HepG2 (cell line): ENCODE results near the gene CALU. TPM values are rescaled to one million over a fixed set of nuclear protein-coding genes. Genes with fewer than 3 reads are reported as not detected.

Source experiments
- ATAC-seq: fragments of 200-7000 bp; cut with Tn5 transposase; 3 replicates; pipeline ENCODE4 v1.9.1; 2020; ENCODE audit warnings: mild to moderate bottlenecking, moderate library complexity
- BruUV-seq: library from RNA; stranded (reverse); fragments of 400-500 nt; replicated peaks from 2 replicates; lab custom pipeline; 2021; lab: Mats Ljungman, UMichigan
- CTCF ChIA-PET: fragments of 300-600 bp; formaldehyde crosslinking; extraction: SDS; loops from one replicate; lab custom pipeline; 2021; ENCODE audit warnings: low total read pairs, inconsistent platforms, low intra/inter-chr PET ratio; lab: Yijun Ruan, JAX
- POLR2A ChIA-PET: fragments of 350-600 bp; sonication (Branson Sonifier 250); formaldehyde crosslinking; loops from one replicate; lab custom pipeline; 2020; ENCODE audit warnings: antibody characterized with exemption, inconsistent platforms; lab: Yijun Ruan, JAX
- DNase-seq: peaks from one replicate; pipeline ENCODE4 v3.0.0-alpha.2; 2015; ENCODE audit warnings: low spot score
- FAIRE-seq: peaks from 3 replicates; lab custom pipeline; 2011; peaks lifted over from hg19 to GRCh38; lab: Jason Lieb, UNC
- H2AFZ ChIP-seq: one replicate; pipeline ENCODE4 v1.6.1; 2011; ENCODE audit warnings: low read length, inconsistent platforms
- H3K27ac ChIP-seq: fragments of 300-600 bp; 3 replicates; pipeline ENCODE4 v1.8.0; 2011; ENCODE audit warnings: mixed run types, mild to moderate bottlenecking, mixed read lengths, low read length, inconsistent platforms; ENCODE audit not compliant: insufficient read depth; ENCODE audit errors: extremely low read length
- H3K27me3 ChIP-seq, 2 experiments: fragments of 200-600 bp in 1 of 2; 2 replicates in 1 of 2; 3 replicates in 1 of 2; pipeline versions ENCODE4 v1.6.0 to v1.8.0; 2011; ENCODE audit warnings: low read length in 2 of 2, mild to moderate bottlenecking in 2 of 2, moderate library complexity in 2 of 2, inconsistent platforms in 1 of 2; ENCODE audit not compliant: insufficient read depth in 2 of 2, control insufficient read depth in 1 of 2
- H3K36me3 ChIP-seq, 2 experiments: fragments of 200-600 bp in 1 of 2; replicated peaks in 1 of 2; 2 replicates in 1 of 2; 3 replicates in 1 of 2; pipeline versions ENCODE4 v1.5.1 to v1.8.0; 2011; ENCODE audit warnings: low read length in 2 of 2, inconsistent platforms in 1 of 2; ENCODE audit not compliant: insufficient read depth in 2 of 2, control insufficient read depth in 1 of 2
- H3K4me1 ChIP-seq: 2 replicates; pipeline ENCODE4 v1.5.1; 2012; ENCODE audit warnings: low read length, inconsistent platforms; ENCODE audit not compliant: insufficient read depth
- H3K4me2 ChIP-seq: 2 replicates; pipeline ENCODE4 v1.6.0; 2011; ENCODE audit warnings: low read depth, low read length, inconsistent platforms
- H3K4me3 ChIP-seq, 3 experiments: fragments of 200-600 bp in 1 of 3; sonication (generic), shearing (Covaris generic) in 1 of 3; replicated peaks in 1 of 3; 2 replicates each; pipeline ENCODE4 v1.5.1; 2011 to 2016; ENCODE audit warnings: low read length in 3 of 3, inconsistent platforms in 2 of 3, low read depth in 2 of 3, mild to moderate bottlenecking in 2 of 3, control low read depth in 1 of 3, mixed read lengths in 1 of 3; ENCODE audit not compliant: insufficient read depth in 1 of 3
- H3K79me2 ChIP-seq: one replicate; pipeline ENCODE4 v1.6.1; 2011; ENCODE audit warnings: low read length, inconsistent platforms; ENCODE audit not compliant: insufficient read depth
- H3K9ac ChIP-seq: 2 replicates; pipeline ENCODE4 v1.6.0; 2011; ENCODE audit warnings: mild to moderate bottlenecking, low read depth, low read length, inconsistent platforms; ENCODE audit not compliant: insufficient read depth
- H3K9me3 ChIP-seq: 2 replicates; pipeline ENCODE4 v1.5.1; 2012; ENCODE audit warnings: mild to moderate bottlenecking, low read length
- H4K20me1 ChIP-seq: 2 replicates; pipeline ENCODE4 v1.6.0; 2011; ENCODE audit warnings: inconsistent platforms, mild to moderate bottlenecking, low read length, moderate library complexity; ENCODE audit not compliant: insufficient read depth
- BRCA1 ChIP-seq: sonication (generic); formaldehyde crosslinking; IDR thresholded peaks from 2 replicates; pipeline ENCODE4 v1.4.0; 2020; ENCODE audit warnings: missing genetic modification reagents
- DMAP1 ChIP-seq: IDR thresholded peaks from 2 replicates; pipeline ENCODE4 v1.6.1; 2016
- FOSL2 ChIP-seq: sonication (generic); formaldehyde crosslinking; IDR thresholded peaks from 2 replicates; pipeline ENCODE4 v1.4.0; 2020; ENCODE audit warnings: missing genetic modification reagents
- FOXM1 ChIP-seq: sonication (generic); formaldehyde crosslinking; IDR thresholded peaks from 2 replicates; pipeline ENCODE4 v1.5.0; 2020; ENCODE audit warnings: missing genetic modification reagents
- HMG20B ChIP-seq: conservative IDR thresholded peaks from 2 replicates; pipeline ENCODE4 v1.6.1; 2016; ENCODE audit warnings: missing genetic modification reagents, missing compliant biosample characterization
- IKZF4 ChIP-seq: sonication (generic); formaldehyde crosslinking; IDR thresholded peaks from 2 replicates; pipeline ENCODE4 v1.5.1; 2020; ENCODE audit warnings: borderline replicate concordance, mild to moderate bottlenecking, low read depth, missing genetic modification reagents; ENCODE audit errors: not compliant biosample characterization
- JUND ChIP-seq: sonication (generic); formaldehyde crosslinking; IDR thresholded peaks from 2 replicates; pipeline ENCODE4 v1.8.0; 2022; ENCODE audit warnings: mild to moderate bottlenecking, missing genetic modification reagents
- KDM5B ChIP-seq: sonication (generic); formaldehyde crosslinking; IDR thresholded peaks from 2 replicates; pipeline ENCODE4 v1.4.0; 2020; ENCODE audit warnings: missing genetic modification reagents, mild to moderate bottlenecking, borderline replicate concordance
- NFATC3 ChIP-seq: sonication (generic); formaldehyde crosslinking; IDR thresholded peaks from 2 replicates; pipeline ENCODE4 v1.5.1; 2020; ENCODE audit warnings: mild to moderate bottlenecking, missing genetic modification reagents
- RARG ChIP-seq: sonication (generic); formaldehyde crosslinking; IDR thresholded peaks from 2 replicates; pipeline ENCODE4 v1.4.0; 2020; ENCODE audit warnings: low read depth, mild to moderate bottlenecking, missing genetic modification reagents
- RBM22 ChIP-seq: fragments of 200-400 bp; formaldehyde crosslinking; optimal IDR thresholded peaks from 2 replicates; pipeline ENCODE3; 2017; ENCODE audit warnings: mild to moderate bottlenecking, low read length, moderate library complexity
- SMC3 ChIP-seq: IDR thresholded peaks from 2 replicates; pipeline ENCODE4 v1.6.1; 2011; ENCODE audit warnings: low read length, improper control_type of control experiment
- SP5 ChIP-seq: IDR thresholded peaks from 2 replicates; pipeline ENCODE4 v1.6.1; 2016; ENCODE audit warnings: low read depth, borderline replicate concordance
- ZNF142 ChIP-seq: sonication (generic); formaldehyde crosslinking; IDR thresholded peaks from 2 replicates; pipeline ENCODE4 v1.4.0; 2020; ENCODE audit warnings: missing genetic modification reagents
- ZNF574 ChIP-seq: sonication (generic); formaldehyde crosslinking; IDR thresholded peaks from 2 replicates; pipeline ENCODE4 v1.4.0; 2020; ENCODE audit warnings: missing genetic modification reagents
- ZSCAN20 ChIP-seq: sonication (generic); formaldehyde crosslinking; IDR thresholded peaks from 2 replicates; pipeline ENCODE4 v1.4.0; 2020; ENCODE audit warnings: missing genetic modification reagents, mild to moderate bottlenecking, borderline replicate concordance
- WGBS: methylation state at CpG from one replicate; pipeline ENCODE4 v1.1.6; 2017; ENCODE audit warnings: low lambda C conversion rate; 5-methylcytosine and 5-hydroxymethylcytosine counted together
- in situ Hi-C: cut with HindIII; loops from 2 replicates; pipeline ENCODE4 v1.10.0; 2017; ENCODE audit warnings: low pct_unique_long_range_greater_than_20kb; ENCODE audit not compliant: extremely low pct_ligation_motif_present
- intact Hi-C: fragments of 100-400 bp; cut with micrococcal nuclease; formaldehyde crosslinking; loops from one replicate; pipeline ENCODE4 v1.10.0; 2022; ENCODE audit not compliant: unreplicated experiment
- polyA plus RNA-seq, 8 experiments: library from polyadenylated mRNA; depleted of rRNA in 3 of 8; stranded (reverse) in 7 of 8; unstranded in 1 of 8; fragments of >200 nt; fragmentation: Illumina TruSeq in 4 of 8; extraction: Trizol in 4 of 8; gene quantifications; 2 replicates each; pipeline versions ENCODE4 v1.2.1 to v1.2.3, GENCODE V29; 2011 to 2016; ENCODE audit warnings: low read depth in 4 of 8, missing spikeins in 1 of 8, mixed read lengths in 1 of 8; ENCODE audit not compliant: insufficient read depth in 1 of 8
- total RNA-seq, 5 experiments: library from RNA; depleted of rRNA; stranded (reverse); fragments of >200 nt; fragmentation: Illumina TruSeq; extraction: Trizol; gene quantifications; 2 replicates each; pipeline ENCODE4 v1.2.3, GENCODE V29; 2016; ENCODE audit warnings: low read depth in 1 of 5

Gene CALU
- total and polyA plus RNA-seq, 2 of the 13 experiments (the other 11 are each of a cell fraction or from before 2014, with no cell fraction given): 198 to 252 TPM

- Histone ChIP-seq H3K9me3 (no peaks in the 10 kb centered on the region), H2AFZ (no peak overlapping the region), H3K4me3 (no peak overlapping the region), H3K4me2 (no peak overlapping the region), H3K27ac (no peak overlapping the region), H3K79me2 (no peaks in the 10 kb centered on the region), H3K9ac (no peak overlapping the region), H3K27me3 (peaks cover 0 to 25% of the 10 kb centered on the region in 2 experiments; a peak in 3 of 5 replicates), H3K36me3 (no peaks in the 10 kb centered on the region)
- in situ Hi-C loops: no loop called here
- CTCF ChIA-PET: no interaction called here
- intact Hi-C loops: no loop called here
- BruUV-seq: no TSS peak
- no peak for DNase-seq
- TF ChIP-seq RARG (CRISPR knock-in tag) (no peak), BRCA1 (CRISPR knock-in tag) (no peak), ZSCAN20 (no peak), DMAP1 (CRISPR knock-in tag) (no peak), SMC3 (no peak), ZNF142 (no peak), ZNF574 (CRISPR knock-in tag) (no peak), NFATC3 (CRISPR knock-in tag) (no peak), RBM22 (no peak), FOXM1 (CRISPR knock-in tag) (no peak), FOSL2 (CRISPR knock-in tag) (no peak), IKZF4 (CRISPR knock-in tag) (no peak), HMG20B (no peak), SP5 (CRISPR knock-in tag) (no peak), JUND (CRISPR knock-in tag) (no peak), KDM5B (CRISPR knock-in tag) (no peak)
- TF ChIP-seq, all 625 proteins: peak for 0
- WGBS: 53% methylated on average over 4 of the region's 4 CpGs
- POLR2A ChIA-PET: no interaction called here
- Histone ChIP-seq H3K4me1 (peaks cover 8% of the 10 kb centered on the region), H4K20me1 (no peaks in the 10 kb centered on the region)
- FAIRE-seq: no peak
- no peak for ATAC-seq
Measured at GRCh38 chr7:128727239-128727638, 11.9 kb upstream of the CALU start.
